Measurements from ENCODE around the gene GRK2. TPM values are rescaled to one million over a fixed set of nuclear protein-coding genes. Genes with fewer than 3 reads are reported as not detected.

GRK2 gene
- total and polyA plus RNA-seq, 2 of the 13 experiments (the other 11 are each of a cell fraction or from before 2014, with no cell fraction given), result 31.3 to 42.4 TPM

DNA sequence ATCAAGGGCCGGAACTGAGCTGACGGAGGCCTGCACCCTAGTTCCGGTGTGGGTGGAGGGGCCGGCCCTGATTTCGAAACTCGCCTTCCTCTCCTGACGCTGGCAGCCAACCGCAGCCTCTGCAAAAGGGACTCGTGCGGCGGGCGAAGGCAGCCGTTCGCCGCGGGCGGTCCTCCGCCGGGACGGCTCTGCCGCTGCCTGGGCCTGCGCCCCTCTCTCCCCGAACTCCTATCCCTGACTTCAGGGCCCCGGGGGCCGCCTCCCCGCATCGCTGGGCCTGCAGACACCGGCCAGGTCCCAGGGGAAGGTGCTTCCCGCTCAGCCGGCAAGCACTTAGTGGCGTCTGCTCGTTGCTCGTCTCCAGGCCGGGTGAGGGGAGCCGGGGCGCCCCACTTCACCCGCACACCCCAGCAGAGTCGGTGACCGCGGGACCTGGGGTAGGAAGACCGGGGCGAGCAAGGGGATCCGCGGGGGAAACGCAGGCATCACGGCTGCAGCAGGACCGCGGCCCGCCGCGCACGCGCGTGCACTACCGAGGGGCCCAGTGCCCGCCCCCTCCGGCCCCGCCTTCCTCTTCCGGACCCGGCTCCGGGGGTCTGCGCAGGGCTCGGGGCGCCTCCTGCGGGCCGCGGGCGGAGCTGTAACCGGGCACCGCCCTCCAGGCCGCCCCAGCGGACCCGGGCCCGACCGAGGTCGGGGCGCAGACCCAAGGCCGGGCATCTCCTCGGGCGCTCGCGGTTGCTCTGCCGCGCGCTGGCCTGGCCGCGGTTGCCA, 22.4 kb downstream of the GRK2 start (continued):
- TF ChIP-seq SOX13 (IDR thresholded peaks at IDR 0.05) (no peak), SOX13 (CRISPR knock-in tag; conservative IDR thresholded peaks at IDR 0.05 in 1 of 2, IDR thresholded peaks at IDR 0.05 in 1 of 2) (peak in 1 of 2 experiments; percentile 30; a peak in 2 of 4 replicates), TOPORS (CRISPR knock-in tag; IDR thresholded peaks at IDR 0.05) (peak; percentile 83), CC2D1A (CRISPR knock-in tag; IDR thresholded peaks at IDR 0.05) (peak; percentile 85; the same call in 1 of the 2 replicates), HNRNPK (IDR thresholded peaks at IDR 0.05; ENCODE audit: low read depth, low read length, poor library complexity, severe bottlenecking) (peak; percentile 76), ZBTB1 (CRISPR knock-in tag; IDR thresholded peaks at IDR 0.05; ENCODE audit: borderline replicate concordance) (no peak), MAZ (IDR thresholded peaks at IDR 0.05; ENCODE audit: borderline replicate concordance, low read depth, low read length) (peak; percentile 76), MAZ (CRISPR knock-in tag; IDR thresholded peaks at IDR 0.05; ENCODE audit: low read depth) (peak; percentile 86), ZKSCAN5 (CRISPR knock-in tag; IDR thresholded peaks at IDR 0.05) (0 out of 2 replicates have a peak, but pooled peaks have one; percentile 31), JUN (CRISPR knock-in tag; IDR thresholded peaks at IDR 0.05) (0 out of 2 replicates have a peak, but pooled peaks have one; percentile 28), POLR2G (IDR thresholded peaks at IDR 0.05; ENCODE audit: low read depth, low read length) (peak; percentile 94), ZSCAN12 (CRISPR knock-in tag; IDR thresholded peaks at IDR 0.05) (peak; percentile 60; the same call in 1 of the 2 replicates), KDM1A (CRISPR knock-in tag; IDR thresholded peaks at IDR 0.05) (no peak), ASH2L (IDR thresholded peaks at IDR 0.05; ENCODE audit: insufficient read length, low read depth, low read length) (peak; percentile 67), IRX3 (CRISPR knock-in tag; IDR thresholded peaks at IDR 0.05; ENCODE audit: borderline replicate concordance, low read depth) (no peak), ZNF788 (CRISPR knock-in tag; IDR thresholded peaks at IDR 0.05; ENCODE audit: borderline replicate concordance) (peak; percentile 90; the same call in 1 of the 2 replicates), POGZ (CRISPR knock-in tag; IDR thresholded peaks at IDR 0.05) (peak; percentile 54), ZFP62 (CRISPR knock-in tag; IDR thresholded peaks at IDR 0.05) (no peak), ZMYM4 (CRISPR knock-in tag; IDR thresholded peaks at IDR 0.05) (peak; percentile 41; the same call in 1 of the 2 replicates), ZNF383 (CRISPR knock-in tag; IDR thresholded peaks at IDR 0.05; ENCODE audit: borderline replicate concordance) (peak; percentile 54; the same call in 1 of the 2 replicates), KLF12 (CRISPR knock-in tag; IDR thresholded peaks at IDR 0.05; ENCODE audit: borderline replicate concordance) (peak; percentile 41; the same call in 1 of the 2 replicates), PRMT3 (CRISPR knock-in tag; IDR thresholded peaks at IDR 0.05; ENCODE audit: borderline replicate concordance, low read depth) (peak; percentile 3; the same call in 1 of the 2 replicates), NR3C1 (CRISPR knock-in tag; IDR thresholded peaks at IDR 0.05) (no peak), ZSCAN29 (CRISPR knock-in tag; conservative IDR thresholded peaks at IDR 0.05) (peak; percentile 64; the same call in 1 of the 2 replicates)
- TF ChIP-seq, protein P1, sequence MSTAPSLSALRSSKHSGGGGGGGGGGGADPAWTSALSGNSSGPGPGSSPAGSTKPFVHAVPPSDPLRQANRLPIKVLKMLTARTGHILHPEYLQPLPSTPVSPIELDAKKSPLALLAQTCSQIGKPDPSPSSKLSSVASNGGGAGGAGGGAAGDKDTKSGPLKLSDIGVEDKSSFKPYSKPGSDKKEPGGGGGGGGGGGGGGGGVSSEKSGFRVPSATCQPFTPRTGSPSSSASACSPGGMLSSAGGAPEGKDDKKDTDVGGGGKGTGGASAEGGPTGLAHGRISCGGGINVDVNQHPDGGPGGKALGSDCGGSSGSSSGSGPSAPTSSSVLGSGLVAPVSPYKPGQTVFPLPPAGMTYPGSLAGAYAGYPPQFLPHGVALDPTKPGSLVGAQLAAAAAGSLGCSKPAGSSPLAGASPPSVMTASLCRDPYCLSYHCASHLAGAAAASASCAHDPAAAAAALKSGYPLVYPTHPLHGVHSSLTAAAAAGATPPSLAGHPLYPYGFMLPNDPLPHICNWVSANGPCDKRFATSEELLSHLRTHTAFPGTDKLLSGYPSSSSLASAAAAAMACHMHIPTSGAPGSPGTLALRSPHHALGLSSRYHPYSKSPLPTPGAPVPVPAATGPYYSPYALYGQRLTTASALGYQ (CRISPR knock-in tag; IDR thresholded peaks at IDR 0.05), result peak; percentile 67; the same call in 1 of the 2 replicates
- TF ChIP-seq, protein P2, sequence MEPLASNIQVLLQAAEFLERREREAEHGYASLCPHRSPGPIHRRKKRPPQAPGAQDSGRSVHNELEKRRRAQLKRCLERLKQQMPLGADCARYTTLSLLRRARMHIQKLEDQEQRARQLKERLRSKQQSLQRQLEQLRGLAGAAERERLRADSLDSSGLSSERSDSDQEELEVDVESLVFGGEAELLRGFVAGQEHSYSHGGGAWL (CRISPR knock-in tag; IDR thresholded peaks at IDR 0.05), result peak; percentile 80
- TF ChIP-seq, protein P3, sequence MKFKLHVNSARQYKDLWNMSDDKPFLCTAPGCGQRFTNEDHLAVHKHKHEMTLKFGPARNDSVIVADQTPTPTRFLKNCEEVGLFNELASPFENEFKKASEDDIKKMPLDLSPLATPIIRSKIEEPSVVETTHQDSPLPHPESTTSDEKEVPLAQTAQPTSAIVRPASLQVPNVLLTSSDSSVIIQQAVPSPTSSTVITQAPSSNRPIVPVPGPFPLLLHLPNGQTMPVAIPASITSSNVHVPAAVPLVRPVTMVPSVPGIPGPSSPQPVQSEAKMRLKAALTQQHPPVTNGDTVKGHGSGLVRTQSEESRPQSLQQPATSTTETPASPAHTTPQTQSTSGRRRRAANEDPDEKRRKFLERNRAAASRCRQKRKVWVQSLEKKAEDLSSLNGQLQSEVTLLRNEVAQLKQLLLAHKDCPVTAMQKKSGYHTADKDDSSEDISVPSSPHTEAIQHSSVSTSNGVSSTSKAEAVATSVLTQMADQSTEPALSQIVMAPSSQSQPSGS (CRISPR knock-in tag; IDR thresholded peaks at IDR 0.05), result no peak; the same call in 1 of the 2 replicates

Measured in HepG2 (cell line).